Stimulated activated naive B cell treated with anti-CD40 and anti-IgM and Interleukin-4, amounts not matched to agents 10 μg/mL and 1 μg/mL and 100 μg/mL, for 72 hours (primary cell): ENCODE data around the gene ANKRD22.

Source experiments
- ATAC-seq, 2 donors: fragments of 150-1000 bp; cut with Tn5 transposase; replicated peaks; 2 replicates each; pipeline ENCODE4 v1.10.0; 2021; ENCODE audit warnings: moderate library complexity in 1 of 2
- DNase-seq: peaks from one replicate; pipeline ENCODE4 v3.0.0; 2021
- H3K27ac Mint-ChIP-seq: one replicate; pipeline ENCODE4 v1.8.0; 2022; ENCODE audit warnings: mild to moderate bottlenecking, mixed read lengths
- H3K27me3 Mint-ChIP-seq, 2 donors: one replicate each; pipeline ENCODE4 v1.8.0; 2022; ENCODE audit warnings: mixed read lengths in 2 of 2
- H3K36me3 Mint-ChIP-seq, 2 donors: one replicate each; pipeline ENCODE4 v1.8.0; 2022; ENCODE audit warnings: mixed read lengths in 2 of 2, mild to moderate bottlenecking in 1 of 2
- H3K4me1 Mint-ChIP-seq, 2 donors: one replicate each; pipeline ENCODE4 v1.8.0; 2022; ENCODE audit warnings: mixed read lengths in 2 of 2, mild to moderate bottlenecking in 1 of 2
- H3K4me3 Mint-ChIP-seq, 2 donors: one replicate each; pipeline ENCODE4 v1.8.0; 2022; ENCODE audit warnings: mild to moderate bottlenecking in 2 of 2, mixed read lengths in 2 of 2, moderate library complexity in 1 of 2
- H3K9me3 Mint-ChIP-seq, 2 donors: one replicate each; pipeline ENCODE4 v1.8.0; 2022; ENCODE audit warnings: mixed read lengths in 2 of 2, mild to moderate bottlenecking in 1 of 2

ANKRD22 gene

DNA sequence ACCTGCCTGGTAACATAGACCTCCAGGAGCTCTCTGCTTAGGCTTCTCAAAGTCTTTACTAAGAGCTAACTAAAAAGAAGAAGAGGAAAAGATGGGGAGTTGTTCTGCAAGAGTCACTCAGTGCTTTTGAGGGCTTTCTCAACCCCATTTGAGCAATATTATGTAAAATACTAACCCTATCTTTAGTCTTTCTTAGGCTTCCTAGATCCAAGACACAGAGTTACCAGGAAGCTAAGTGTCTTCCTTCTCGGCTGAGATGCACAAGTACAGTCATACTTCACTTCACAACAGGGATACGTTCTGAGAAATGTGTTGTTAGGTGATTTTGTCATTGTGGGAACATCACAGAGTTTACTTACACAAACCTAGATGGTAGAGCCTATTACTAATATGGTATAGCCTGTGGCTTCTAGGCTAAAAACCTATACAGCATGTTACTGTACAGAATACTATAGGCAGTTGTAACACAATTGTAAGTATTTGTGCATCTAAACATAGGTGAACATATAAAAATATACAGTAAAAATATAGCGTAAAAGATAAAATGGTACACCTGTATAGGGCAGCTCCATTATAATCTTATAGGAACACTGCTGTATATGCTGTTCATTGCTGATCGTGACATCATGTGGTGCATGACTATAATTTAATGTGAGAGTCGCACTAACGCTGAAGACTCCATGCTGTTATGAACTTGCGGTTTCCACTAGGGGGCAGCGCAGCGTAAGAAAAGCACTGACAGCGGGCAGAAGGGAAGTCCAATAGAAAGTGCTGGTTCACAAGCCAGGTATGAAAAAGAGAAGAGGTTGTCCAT, 16.3 kb downstream of the ANKRD22 start:
- H3K27me3 Mint-ChIP-seq, result no peaks in the 10 kb centered on the region
- H3K4me1 Mint-ChIP-seq, result peaks cover 0 to 5% of the 10 kb centered on the region in 2 donors
- no peak overlapping the region for H3K27ac Mint-ChIP-seq
- H3K36me3 Mint-ChIP-seq, result no peaks in the 10 kb centered on the region
- ATAC-seq (peak; percentile 98), DNase-seq (peak; percentile 67)
- H3K4me3 Mint-ChIP-seq, result no peak overlapping the region
- no peaks in the 10 kb centered on the region for H3K9me3 Mint-ChIP-seq

DNA sequence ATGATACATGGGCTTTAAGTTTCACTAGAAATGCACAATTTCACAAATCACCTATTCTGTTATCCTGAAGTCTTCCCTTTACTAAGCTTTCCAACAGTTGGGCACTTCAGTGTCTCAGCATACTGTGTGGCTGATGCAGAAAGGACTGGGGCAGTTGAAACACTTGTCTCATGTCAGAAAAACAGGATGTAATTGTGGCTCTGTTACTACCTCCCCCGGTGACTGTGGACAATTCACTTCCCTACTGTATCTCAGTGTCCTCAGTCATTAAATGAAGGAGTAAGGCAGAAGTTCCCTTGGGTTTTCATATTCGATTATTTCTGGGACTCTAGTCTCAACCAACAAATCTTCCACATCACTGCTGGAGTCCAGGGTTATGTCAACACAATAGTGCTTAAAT, 17.9 kb downstream of the ANKRD22 start:
- H3K36me3 Mint-ChIP-seq, result no peaks in the 10 kb centered on the region
- DNase-seq (no peak), ATAC-seq (no peak)
- H3K27ac Mint-ChIP-seq, result no peak overlapping the region
- H3K4me1 Mint-ChIP-seq, result no peaks in the 10 kb centered on the region
- no peak overlapping the region for H3K4me3 Mint-ChIP-seq
- H3K27me3 Mint-ChIP-seq, result no peaks in the 10 kb centered on the region
- no peaks in the 10 kb centered on the region for H3K9me3 Mint-ChIP-seq

DNA sequence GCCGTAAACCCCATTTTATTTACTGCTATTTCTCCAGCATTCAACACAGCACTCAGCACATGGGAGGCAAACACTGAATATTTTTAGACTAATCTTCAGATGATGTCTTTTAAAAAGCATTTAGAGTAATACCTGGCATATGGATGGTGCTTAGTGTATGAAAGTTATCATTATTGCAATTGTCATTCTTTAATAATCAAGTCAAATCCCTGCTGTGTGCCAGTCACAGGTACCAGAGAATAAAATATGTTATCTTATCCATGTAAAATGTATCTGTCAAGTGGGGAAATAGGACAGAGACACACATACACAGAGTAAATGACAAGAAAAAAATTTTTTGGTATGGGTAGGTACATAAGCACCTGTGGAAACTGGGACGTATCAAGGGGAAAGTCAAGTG, 18.5 kb downstream of the ANKRD22 start:
- Mint-ChIP-seq H3K4me1 (no peaks in the 10 kb centered on the region), H3K27me3 (no peaks in the 10 kb centered on the region), H3K4me3 (no peak overlapping the region), H3K27ac (no peak overlapping the region), H3K36me3 (no peaks in the 10 kb centered on the region), H3K9me3 (no peaks in the 10 kb centered on the region)
- ATAC-seq (no peak), DNase-seq (no peak)

DNA sequence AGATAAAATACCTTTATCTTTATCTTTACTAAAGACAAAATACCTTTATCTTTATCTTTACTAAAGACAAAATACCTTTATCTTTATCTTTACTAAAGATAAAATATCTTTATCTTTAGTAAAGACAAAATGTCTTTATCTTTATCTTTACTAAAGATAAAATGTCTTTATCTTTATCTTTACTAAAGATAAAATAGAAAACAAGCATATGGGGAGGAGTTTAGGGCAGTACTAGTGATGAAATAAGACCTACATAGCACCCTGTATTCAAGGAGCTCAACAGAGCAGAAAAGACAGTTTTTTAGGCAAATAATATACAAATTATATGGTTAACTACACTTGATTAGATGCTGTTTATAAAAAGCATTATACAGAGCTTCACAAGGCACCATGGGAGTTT, 19.3 kb downstream of the ANKRD22 start:
- no peaks in the 10 kb centered on the region for H3K4me1 Mint-ChIP-seq
- H3K36me3 Mint-ChIP-seq, result no peaks in the 10 kb centered on the region
- no peaks in the 10 kb centered on the region for H3K27me3 Mint-ChIP-seq
- H3K4me3 Mint-ChIP-seq, result no peak overlapping the region
- DNase-seq (no peak), ATAC-seq (no peak)
- H3K9me3 Mint-ChIP-seq, result no peaks in the 10 kb centered on the region
- H3K27ac Mint-ChIP-seq, result no peak overlapping the region

DNA sequence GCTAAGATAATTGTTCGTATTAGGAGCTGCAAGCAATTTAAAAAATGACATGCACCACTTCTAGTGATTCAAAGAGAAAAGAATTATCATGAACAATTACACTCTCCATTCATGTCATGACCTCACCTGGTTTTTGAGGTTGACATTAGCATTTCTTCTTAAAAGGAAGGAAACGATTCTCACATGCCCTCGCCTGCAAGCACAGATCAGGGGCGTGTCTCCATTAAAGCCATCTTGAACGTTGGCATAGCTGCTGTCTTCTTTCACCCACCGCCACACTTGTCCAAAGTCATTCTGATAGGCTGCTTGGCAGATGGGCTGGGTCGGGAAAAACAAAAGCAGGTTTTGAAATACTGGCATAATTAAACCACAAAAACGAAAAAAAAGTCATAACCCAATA, 19.9 kb downstream of the ANKRD22 start:
- H3K36me3 Mint-ChIP-seq, result no peaks in the 10 kb centered on the region
- DNase-seq (no peak), ATAC-seq (no peak)
- H3K27ac Mint-ChIP-seq, result no peak overlapping the region
- no peaks in the 10 kb centered on the region for H3K4me1 Mint-ChIP-seq
- no peak overlapping the region for H3K4me3 Mint-ChIP-seq
- no peaks in the 10 kb centered on the region for H3K9me3 Mint-ChIP-seq
- H3K27me3 Mint-ChIP-seq, result no peaks in the 10 kb centered on the region

DNA sequence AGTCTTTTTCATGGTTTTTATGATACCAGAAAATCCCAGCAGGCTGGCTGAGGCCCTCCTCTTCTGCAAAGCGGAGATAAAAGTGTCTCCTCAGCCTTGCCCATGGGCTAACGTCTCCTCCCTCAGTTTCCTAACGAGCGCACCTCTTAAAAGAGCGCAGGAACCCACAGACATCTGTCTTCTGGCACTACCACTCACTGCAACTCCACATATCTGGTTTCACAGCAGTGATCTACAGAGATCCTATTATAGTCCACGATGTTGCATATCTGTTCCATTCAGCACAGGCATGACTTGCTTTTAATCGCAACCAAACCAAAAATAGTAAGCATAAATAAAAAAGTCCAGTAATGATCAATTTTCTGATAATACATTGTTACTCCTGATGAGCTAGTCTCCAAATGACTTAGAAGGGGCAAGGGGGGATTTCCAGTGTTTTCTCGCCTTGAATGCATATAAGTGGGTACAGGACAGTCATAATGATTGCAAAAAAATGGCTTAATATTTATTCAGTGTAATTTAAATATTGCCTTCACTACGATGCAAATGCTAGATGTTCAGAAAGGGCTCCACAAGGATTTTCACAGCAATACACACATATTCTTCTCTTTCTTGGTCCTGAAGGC, 20.9 kb downstream of the ANKRD22 start:
- no peak overlapping the region for H3K27ac Mint-ChIP-seq
- ATAC-seq (no peak), DNase-seq (no peak)
- no peaks in the 10 kb centered on the region for H3K9me3 Mint-ChIP-seq
- no peak overlapping the region for H3K4me3 Mint-ChIP-seq
- no peaks in the 10 kb centered on the region for H3K36me3 Mint-ChIP-seq
- no peaks in the 10 kb centered on the region for H3K27me3 Mint-ChIP-seq
- H3K4me1 Mint-ChIP-seq, result peaks cover 0 to 4% of the 10 kb centered on the region in 2 donors

DNA sequence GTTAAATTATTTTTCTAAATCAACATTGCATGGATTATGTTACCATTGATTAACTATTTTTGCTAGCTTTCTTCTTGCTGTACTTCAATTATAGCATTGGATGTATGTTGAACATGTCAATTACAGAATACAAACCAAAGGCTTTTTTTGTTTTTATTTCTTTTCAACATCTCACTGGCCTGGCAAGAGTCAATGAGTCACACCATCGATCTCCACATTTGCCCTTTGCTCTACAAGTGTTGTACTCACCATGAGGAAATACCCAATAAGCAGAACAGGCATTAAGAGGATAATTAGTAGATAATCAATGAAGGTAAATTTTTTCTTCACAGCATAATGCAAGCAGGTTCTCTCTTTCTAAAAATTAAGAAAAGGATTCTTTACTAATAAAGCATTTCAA, 23.3 kb downstream of the ANKRD22 start:
- no peaks in the 10 kb centered on the region for H3K9me3 Mint-ChIP-seq
- DNase-seq, result no peak
- no peaks in the 10 kb centered on the region for H3K36me3 Mint-ChIP-seq
- no peak for ATAC-seq
- peaks cover 4 to 11% of the 10 kb centered on the region in 2 donors for H3K4me1 Mint-ChIP-seq
- H3K4me3 Mint-ChIP-seq, result no peak overlapping the region
- no peak overlapping the region for H3K27ac Mint-ChIP-seq
- no peaks in the 10 kb centered on the region for H3K27me3 Mint-ChIP-seq

DNA sequence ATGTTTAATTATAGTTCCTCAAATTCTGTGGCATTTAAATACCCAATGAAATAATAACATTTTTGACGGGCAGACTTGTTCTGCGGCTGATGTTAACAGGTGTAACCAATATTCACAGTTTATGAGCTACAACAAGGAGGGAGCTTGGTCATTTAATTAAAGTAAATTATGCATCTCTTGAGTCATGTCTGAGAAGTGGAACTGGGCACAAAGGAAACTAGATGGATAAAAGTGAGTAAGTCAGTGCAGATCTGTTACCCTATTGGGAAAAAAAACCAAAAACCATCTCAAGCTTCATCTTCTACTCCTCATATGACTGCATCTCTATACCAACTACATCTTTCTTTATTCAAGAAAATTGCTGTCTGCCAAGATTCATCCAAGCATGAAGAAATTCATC, 24.0 kb downstream of the ANKRD22 start:
- H3K36me3 Mint-ChIP-seq, result no peaks in the 10 kb centered on the region
- no peak for ATAC-seq
- H3K9me3 Mint-ChIP-seq, result no peaks in the 10 kb centered on the region
- no peak overlapping the region for H3K4me3 Mint-ChIP-seq
- peaks cover 4 to 11% of the 10 kb centered on the region in 2 donors for H3K4me1 Mint-ChIP-seq
- no peak for DNase-seq
- no peak overlapping the region for H3K27ac Mint-ChIP-seq
- no peaks in the 10 kb centered on the region for H3K27me3 Mint-ChIP-seq

DNA sequence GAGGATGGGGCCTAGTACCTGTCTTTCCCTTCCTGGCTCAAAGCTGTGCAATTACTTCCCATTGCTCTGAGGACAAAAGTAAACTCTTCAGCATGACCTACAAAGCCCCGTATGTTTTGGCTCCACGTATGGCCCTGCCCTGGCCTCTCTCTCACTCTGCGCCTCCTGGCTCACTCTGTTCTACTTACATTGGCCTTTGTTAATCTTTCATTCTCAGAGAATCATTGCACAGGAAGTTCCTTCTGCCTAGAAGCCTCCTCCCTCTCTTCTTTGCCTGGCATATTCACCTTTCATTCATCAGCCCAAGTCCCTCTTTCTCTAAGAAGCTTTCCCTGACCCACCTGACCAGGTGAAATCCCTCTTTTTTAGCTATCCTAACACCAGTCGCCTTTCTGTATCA, 25.3 kb downstream of the ANKRD22 start:
- DNase-seq (no peak), ATAC-seq (no peak)
- peaks cover 4 to 11% of the 10 kb centered on the region in 2 donors for H3K4me1 Mint-ChIP-seq
- no peaks in the 10 kb centered on the region for H3K27me3 Mint-ChIP-seq
- H3K4me3 Mint-ChIP-seq, result no peak overlapping the region
- no peaks in the 10 kb centered on the region for H3K36me3 Mint-ChIP-seq
- H3K9me3 Mint-ChIP-seq, result no peaks in the 10 kb centered on the region
- H3K27ac Mint-ChIP-seq, result no peak overlapping the region

DNA sequence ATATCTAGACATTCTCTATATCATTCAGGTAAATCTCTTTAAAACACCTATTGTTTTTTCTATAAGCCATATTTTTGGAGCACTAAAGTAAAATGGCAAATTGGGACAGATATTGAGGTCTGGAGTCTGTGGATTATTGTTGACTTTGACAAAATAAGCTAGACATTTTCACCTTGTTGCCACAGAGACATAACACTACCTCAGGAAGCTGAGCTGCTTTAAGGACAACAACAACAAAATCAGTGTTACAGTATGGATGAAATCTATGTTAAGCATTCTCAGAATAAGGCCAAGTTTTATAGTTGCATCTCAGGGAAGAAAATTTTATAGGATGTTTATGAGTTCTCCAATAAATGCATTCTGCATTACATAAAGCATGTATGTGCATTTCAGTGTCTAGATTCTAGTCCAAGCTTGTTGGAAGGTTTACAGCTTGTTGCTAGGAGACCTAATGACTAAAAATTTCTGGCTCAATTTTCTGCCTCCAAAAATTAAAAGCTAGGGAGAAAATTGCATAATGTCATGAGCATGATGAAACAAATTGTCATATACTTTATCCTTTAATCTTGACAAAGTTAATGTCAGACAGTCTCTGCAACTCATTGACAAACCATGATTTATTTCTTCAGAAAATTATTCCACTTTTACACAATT, 30.8 kb downstream of the ANKRD22 start:
- no peak overlapping the region for H3K27ac Mint-ChIP-seq
- no peak for ATAC-seq
- peaks cover 4 to 7% of the 10 kb centered on the region in 2 donors for H3K4me1 Mint-ChIP-seq

DNA sequence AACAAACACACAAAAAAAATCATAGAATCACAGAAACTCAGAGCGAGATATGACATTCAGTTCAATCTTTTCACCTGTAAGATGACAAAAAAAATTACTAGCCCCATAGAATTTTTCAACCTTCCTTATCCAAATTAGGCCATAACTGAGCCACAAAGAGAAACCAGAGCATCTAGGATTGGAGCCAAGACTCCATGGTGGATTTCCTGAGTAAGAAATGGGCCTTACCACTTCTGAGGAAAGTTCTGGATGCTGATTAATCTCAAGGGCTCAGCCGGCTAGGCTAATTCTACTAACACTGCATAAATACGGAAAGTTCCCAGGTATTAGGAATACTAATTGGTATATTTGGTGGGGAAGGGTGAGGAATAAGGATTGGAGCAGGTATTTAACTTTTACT, 32.4 kb downstream of the ANKRD22 start:
- no peaks in the 10 kb centered on the region for H3K9me3 Mint-ChIP-seq
- no peak for ATAC-seq
- H3K27me3 Mint-ChIP-seq, result no peaks in the 10 kb centered on the region
- H3K27ac Mint-ChIP-seq, result no peak overlapping the region
- no peaks in the 10 kb centered on the region for H3K36me3 Mint-ChIP-seq
- no peak for DNase-seq
- H3K4me1 Mint-ChIP-seq, result no peaks in the 10 kb centered on the region
- H3K4me3 Mint-ChIP-seq, result no peak overlapping the region

More for the DNA sequence above, 30.8 kb downstream of the ANKRD22 start:
- H3K9me3 Mint-ChIP-seq, result no peaks in the 10 kb centered on the region
- H3K27me3 Mint-ChIP-seq, result no peaks in the 10 kb centered on the region
- no peak for DNase-seq
- H3K4me3 Mint-ChIP-seq, result no peak overlapping the region
- no peaks in the 10 kb centered on the region for H3K36me3 Mint-ChIP-seq

DNA sequence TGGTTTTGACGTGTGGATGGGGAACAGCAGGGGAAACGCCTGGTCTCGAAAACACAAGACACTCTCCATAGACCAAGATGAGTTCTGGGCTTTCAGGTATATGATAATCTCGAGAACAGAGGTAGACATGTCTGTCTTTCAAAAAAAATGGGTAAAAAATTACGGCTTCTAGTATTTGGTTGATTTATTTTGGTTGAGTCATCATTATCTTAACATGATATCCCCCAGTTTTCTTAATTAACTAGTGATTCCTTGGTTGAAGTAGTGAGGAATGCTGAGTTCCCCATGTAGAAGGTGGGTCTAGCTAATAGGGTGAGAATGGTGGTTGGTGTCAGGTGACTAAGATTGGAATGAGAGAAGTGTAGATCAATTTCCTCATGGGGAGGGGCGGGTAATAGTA, 38.4 kb downstream of the ANKRD22 start:
- no peak for ATAC-seq
- Mint-ChIP-seq H3K27me3 (no peaks in the 10 kb centered on the region), H3K4me3 (no peak overlapping the region), H3K36me3 (no peaks in the 10 kb centered on the region), H3K27ac (no peak overlapping the region), H3K4me1 (peaks cover 3 to 12% of the 10 kb centered on the region in 2 donors), H3K9me3 (no peaks in the 10 kb centered on the region)
- DNase-seq, result no peak

DNA sequence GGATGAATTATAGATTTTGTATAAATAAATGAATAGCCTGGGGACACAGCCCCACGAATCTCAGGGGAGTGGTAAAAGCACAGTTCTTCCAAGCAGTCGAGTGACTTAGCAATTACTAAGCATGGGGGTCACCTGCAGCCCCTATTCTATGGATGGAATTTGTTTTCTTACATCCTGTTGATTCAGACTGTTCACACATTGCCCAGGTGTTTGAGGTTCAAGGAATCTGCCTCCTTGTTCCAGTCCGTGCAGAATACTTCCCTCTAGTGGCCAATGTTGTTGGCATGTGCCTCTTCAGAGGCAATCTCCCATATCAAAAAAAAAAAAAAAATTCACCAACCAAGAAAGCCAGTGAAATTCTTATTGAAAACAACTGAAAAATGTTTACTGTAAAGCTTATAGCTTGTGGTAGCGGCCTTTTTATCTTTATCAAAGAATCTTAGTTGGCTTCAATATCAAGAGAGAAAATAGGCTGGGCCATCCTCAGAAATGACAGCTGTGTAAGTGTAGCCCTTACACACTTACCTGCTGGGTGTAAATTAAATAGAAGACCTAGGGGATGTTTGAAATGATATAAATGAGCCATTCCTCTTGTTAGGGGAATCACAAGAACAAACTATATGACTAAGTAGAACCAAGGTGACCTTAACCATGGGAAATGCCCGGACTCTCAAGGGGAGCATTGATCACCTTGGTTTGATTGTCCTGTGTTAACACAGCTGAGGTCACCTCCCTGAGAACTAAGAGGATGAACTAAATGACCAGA, 41.3 kb downstream of the ANKRD22 start:
- Mint-ChIP-seq H3K4me1 (peaks cover 3 to 12% of the 10 kb centered on the region in 2 donors), H3K4me3 (no peak overlapping the region), H3K36me3 (no peaks in the 10 kb centered on the region), H3K27ac (peak overlapping the region; percentile 37), H3K9me3 (no peaks in the 10 kb centered on the region), H3K27me3 (peaks cover 0 to 4% of the 10 kb centered on the region in 2 donors)
- peak; percentile 15 for DNase-seq
- ATAC-seq, result peak; percentile 85 to 92

DNA sequence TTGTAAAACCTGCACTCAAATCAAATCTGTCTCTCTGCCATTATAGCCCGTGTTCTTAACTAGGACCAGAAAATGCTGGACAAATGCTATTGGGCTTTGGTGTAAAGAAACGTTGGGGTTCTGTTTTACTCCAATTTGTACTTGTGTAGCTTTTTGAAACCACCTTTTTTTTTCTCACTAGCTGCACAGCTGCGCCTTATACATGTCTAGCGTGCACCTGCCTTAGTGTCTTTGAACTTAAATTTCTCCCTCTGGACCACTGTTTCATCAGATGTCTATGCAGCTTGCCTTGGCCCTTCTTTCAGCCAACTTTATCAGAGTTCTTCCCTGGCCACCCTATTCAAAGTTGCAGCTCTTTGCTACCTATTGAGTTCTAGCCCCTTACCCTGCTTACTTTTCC, 42.0 kb downstream of the ANKRD22 start:
- H3K4me3 Mint-ChIP-seq, result no peak overlapping the region
- DNase-seq (no peak), ATAC-seq (no peak)
- no peaks in the 10 kb centered on the region for H3K9me3 Mint-ChIP-seq
- peaks cover 3 to 12% of the 10 kb centered on the region in 2 donors for H3K4me1 Mint-ChIP-seq
- H3K36me3 Mint-ChIP-seq, result no peaks in the 10 kb centered on the region
- no peak overlapping the region for H3K27ac Mint-ChIP-seq
- H3K27me3 Mint-ChIP-seq, result peaks cover 0 to 4% of the 10 kb centered on the region in 2 donors
